CD4-positive, alpha-beta T cell treated with Interleukin-2 at 100 ng/mL for 4 hours (primary cell): Measurements from ENCODE around the gene VCL.
"Not testable (repeated sequence)": the region's sequence is repeated elsewhere in the genome, so short reads cannot be mapped to it uniquely, and the experiment has no call there.

ENCODE experiments used
- DNase-seq: peaks from one replicate; pipeline ENCODE4 v3.0.0-alpha.2; 2020; ENCODE audit warnings: low spot score

VCL gene

GRCh38 chr10:74109452-74109851 lies 111.5 kb downstream of the VCL start:
- DNase-seq: no peak

- no peak for DNase-seq
Measured at GRCh38 chr10:74110120-74110519, 112.2 kb downstream of the VCL start.

- no peak for DNase-seq
Measured at GRCh38 chr10:74111799-74112198, 113.9 kb downstream of the VCL start.

- DNase-seq: no peak
Measured at GRCh38 chr10:74113546-74113945, 115.6 kb downstream of the VCL start.

- DNase-seq: no peak
Measured at GRCh38 chr10:74114041-74114448, 116.1 kb downstream of the VCL start.

- no peak for DNase-seq
Measured at GRCh38 chr10:74117738-74118137, 119.8 kb downstream of the VCL start.

- DNase-seq: no peak
Measured at GRCh38 chr10:74118804-74119203, 120.9 kb downstream of the VCL start.

- DNase-seq: no peak
Measured at GRCh38 chr10:74120911-74121310, 123.0 kb downstream of the VCL start.

- DNase-seq: no peak
Measured at GRCh38 chr10:74121368-74121767, 123.5 kb downstream of the VCL start.

GRCh38 chr10:74122060-74122459 lies 124.1 kb downstream of the VCL start:
- no peak for DNase-seq

GRCh38 chr10:74123081-74123480 lies 125.2 kb downstream of the VCL start:
- no peak for DNase-seq

- no peak for DNase-seq
Measured at GRCh38 chr10:74133923-74134820, 136.3 kb downstream of the VCL start.

- DNase-seq: no peak
Measured at GRCh38 chr10:74135452-74135851, 137.5 kb downstream of the VCL start.

- DNase-seq: no peak
Measured at GRCh38 chr10:74137992-74138391, 140.1 kb downstream of the VCL start.

- DNase-seq: not testable (repeated sequence)
Measured at GRCh38 chr10:74138596-74138995, 140.7 kb downstream of the VCL start.

GRCh38 chr10:74139981-74140380 lies 142.1 kb downstream of the VCL start:
- DNase-seq: no peak

GRCh38 chr10:74140553-74140952 lies 142.6 kb downstream of the VCL start:
- DNase-seq: no peak

- DNase-seq: no peak
Measured at GRCh38 chr10:74145133-74145532, 147.2 kb downstream of the VCL start.

- not testable (repeated sequence) for DNase-seq
Measured at GRCh38 chr10:74146980-74147379, 149.1 kb downstream of the VCL start.

GRCh38 chr10:74150204-74150989 lies 152.5 kb downstream of the VCL start, which contains the start of gene AP3M1:
AP3M1 (minus strand) TSS chr10:74150828; CDS start chr10:74138379, 12,449 bp downstream.
- peak; percentile 1 for DNase-seq

- peak; percentile 100 for DNase-seq
Measured at GRCh38 chr10:74150990-74151878, 153.3 kb downstream of the VCL start, which contains the start of gene ADK. ADK (plus strand) TSS chr10:74151221; CDS start chr10:74151279, 58 bp downstream.
